DMS53 treated with DMSO at 0.1 percent for 48 hours (cell line): ENCODE measurements around the gene NOL12.
"Not testable (repeated sequence)": the region's sequence is repeated elsewhere in the genome, so short reads cannot be mapped to it uniquely, and the experiment has no call there.

ENCODE experiments used
- DNase-seq: peaks from one replicate; lab custom pipeline; 2025; ENCODE audit not compliant: unreplicated experiment; lab: John Stamatoyannopoulos, UW

Gene NOL12

GRCh38 chr22:37686002-37686982, at the start of gene NOL12:
Gene NOL12, plus strand, starts transcription at chr22:37686343. Its CDS starts 50 bp downstream, at chr22:37686393.
- peak; percentile 40 for DNase-seq

- no peak for DNase-seq
These were observed 49.2 kb upstream of the NOL12 start for GRCh38 chr22:37636949-37637273.

- no peak for DNase-seq
These were observed 47.6 kb upstream of the NOL12 start for GRCh38 chr22:37638391-37639069.

- no peak for DNase-seq
These were observed 46.9 kb upstream of the NOL12 start, which contains the start of gene SH3BP1 for GRCh38 chr22:37639070-37639760. Gene SH3BP1, plus strand, starts transcription at chr22:37639669. Its CDS starts 119 bp downstream, at chr22:37639788.

GRCh38 chr22:37639771-37640590, 46.2 kb upstream of the NOL12 start:
- DNase-seq = no peak

- no peak for DNase-seq
These were observed 45.3 kb upstream of the NOL12 start for GRCh38 chr22:37640591-37641560.

GRCh38 chr22:37641561-37641949, 44.6 kb upstream of the NOL12 start:
- no peak for DNase-seq

GRCh38 chr22:37643225-37643847, 42.8 kb upstream of the NOL12 start:
- peak; percentile 14 for DNase-seq

GRCh38 chr22:37647317-37647716, 38.8 kb upstream of the NOL12 start:
- DNase-seq = no peak

GRCh38 chr22:37647928-37648327, 38.2 kb upstream of the NOL12 start:
- no peak for DNase-seq

GRCh38 chr22:37650463-37651136, 35.5 kb upstream of the NOL12 start:
- DNase-seq = no peak

- no peak for DNase-seq
These were observed 31.4 kb upstream of the NOL12 start for GRCh38 chr22:37654563-37655251.

- no peak for DNase-seq
These were observed 30.9 kb upstream of the NOL12 start for GRCh38 chr22:37655252-37655563.

GRCh38 chr22:37656583-37656982, 29.6 kb upstream of the NOL12 start:
- not testable (repeated sequence) for DNase-seq

GRCh38 chr22:37657590-37658132, 28.5 kb upstream of the NOL12 start:
- no peak for DNase-seq

- peak; percentile 77 for DNase-seq
These were observed 27.7 kb upstream of the NOL12 start, which contains the start of gene PDXP for GRCh38 chr22:37658133-37659065. Gene PDXP, plus strand, starts transcription at chr22:37658723. Its CDS starts 60 bp downstream, at chr22:37658783.
